ENCODE results near the gene BRPF3.

GRCh38 chr6:36242626-36243025 is 46.1 kb downstream of the BRPF3 start:
- TF ChIP-seq ZNF23 (tag by site-specific recombination; IDR thresholded peaks at IDR 0.05; ENCODE audit: borderline replicate concordance): no peak
- no peak for TF ChIP-seq CTCF (tag by site-specific recombination; IDR thresholded peaks at IDR 0.05)
- no peak for TF ChIP-seq ZNF274 (IDR thresholded peaks at IDR 0.05; ENCODE audit: low read length)
- TF ChIP-seq ZNF274 (tag by site-specific recombination; IDR thresholded peaks at IDR 0.05; ENCODE audit: borderline replicate concordance): no peak
- TF ChIP-seq PBX3 (CRISPR knock-in tag; IDR thresholded peaks at IDR 0.05): no peak
- no peak for TF ChIP-seq ZNF416 (tag by site-specific recombination; IDR thresholded peaks at IDR 0.05)
- TF ChIP-seq KLF1 (tag by site-specific recombination; IDR thresholded peaks at IDR 0.05): no peak
- no peak for TF ChIP-seq MEIS1 (CRISPR knock-in tag; IDR thresholded peaks at IDR 0.05; ENCODE audit: borderline replicate concordance)
- no peak for TF ChIP-seq ZNF10 (tag by site-specific recombination; IDR thresholded peaks at IDR 0.05)
- no peak for TF ChIP-seq ZNF544 (tag by site-specific recombination; IDR thresholded peaks at IDR 0.05)
- no peak for TF ChIP-seq ZNF146 (tag by site-specific recombination; IDR thresholded peaks at IDR 0.05)
- TF ChIP-seq MYNN (tag by site-specific recombination; IDR thresholded peaks at IDR 0.05; ENCODE audit: borderline replicate concordance): no peak
- TF ChIP-seq ZNF513 (tag by site-specific recombination; IDR thresholded peaks at IDR 0.05): no peak

Data from HEK293 (cell line).